Uterus (tissue), 4 donors: ENCODE results near the gene HLCS. TPM values are rescaled to one million over a fixed set of nuclear protein-coding genes. Genes with fewer than 3 reads are reported as not detected.

ENCODE experiments used
- DNase-seq, 2 donors: peaks; one replicate each; pipeline ENCODE4 v3.0.0-alpha.2; 2019 to 2020
- H3K27ac ChIP-seq, 2 donors: fragments of 200-600 bp; sonication (generic); 1 replicate in 1 of 2; 2 replicates in 1 of 2; pipeline ENCODE4 v1.5.1; 2016 to 2018
- H3K27me3 ChIP-seq, 2 donors: fragments of 200-600 bp; sonication (generic); one replicate each; pipeline ENCODE4 v1.5.1; 2018 to 2019; ENCODE audit warnings: control low read depth in 1 of 2
- H3K36me3 ChIP-seq, 2 donors: fragments of 200-600 bp; sonication (generic); one replicate each; pipeline ENCODE4 v1.5.1; 2019; ENCODE audit warnings: control low read depth in 1 of 2
- H3K4me1 ChIP-seq, 2 donors: fragments of 200-600 bp; sonication (generic); one replicate each; pipeline ENCODE4 v1.5.1; 2018 to 2019; ENCODE audit warnings: control low read depth in 1 of 2
- H3K4me3 ChIP-seq, 2 donors: fragments of 200-600 bp; sonication (generic); 1 replicate in 1 of 2; 2 replicates in 1 of 2; pipeline ENCODE4 v1.5.1; 2018 to 2019; ENCODE audit warnings: mild to moderate bottlenecking in 1 of 2
- H3K9me3 ChIP-seq, 2 donors: fragments of 200-600 bp; sonication (generic); one replicate each; pipeline ENCODE4 v1.5.1; 2019; ENCODE audit warnings: control low read depth in 1 of 2
- POLR2A ChIP-seq, 2 donors: fragments of 450-650 bp; IDR thresholded peaks; one replicate each; pipeline ENCODE4 v1.6.1; 2016; ENCODE audit warnings: antibody characterized with exemption in 2 of 2, mild to moderate bottlenecking in 1 of 2, moderate library complexity in 1 of 2
- intact Hi-C: fragments of 100-400 bp; cut with DNase I; formaldehyde crosslinking; loops from one replicate; pipeline ENCODE4 v1.15.1; 2023; ENCODE audit warnings: low total_unique reads
- total RNA-seq, 4 donors: library from RNA; depleted of rRNA in 3 of 4; stranded (reverse); fragments of >200 nt in 3 of 4; gene quantifications; one replicate each; pipeline versions ENCODE4 v1.1.0 to v1.2.4, GENCODE V29; 2014 to 2023
- TF ChIP-seq, protein P1 (sequence below), 4 experiments: fragments of 200-600 bp in 2 of 4; fragments of 450-650 bp in 2 of 4; sonication (generic) in 2 of 4; IDR thresholded peaks; one replicate each; pipeline ENCODE4 v1.5.1; 2016 to 2019; ENCODE audit warnings: antibody characterized with exemption in 4 of 4, mild to moderate bottlenecking in 2 of 4, moderate library complexity in 1 of 4
- donor health status: DM: yes; HTN: yes; CAD: no.

Gene HLCS
- total RNA-seq, 4 donors from 2014 or later, result 3.8 to 31.4 (median 15.4) TPM

GRCh38 chr21:36946949-36947356 is 19.5 kb downstream of the HLCS start:
- intact Hi-C loops, result no loop called here
- no peaks in the 10 kb centered on the region for H3K36me3 ChIP-seq

GRCh38 chr21:36945496-36946138 is 20.9 kb downstream of the HLCS start:
- no peaks in the 10 kb centered on the region for H3K4me1 ChIP-seq
- no peak for DNase-seq
- no peak overlapping the region for H3K27ac ChIP-seq
- H3K4me3 ChIP-seq, result no peak overlapping the region
- H3K36me3 ChIP-seq, result no peaks in the 10 kb centered on the region
- no peaks in the 10 kb centered on the region for H3K27me3 ChIP-seq
- TF ChIP-seq, protein P1, sequence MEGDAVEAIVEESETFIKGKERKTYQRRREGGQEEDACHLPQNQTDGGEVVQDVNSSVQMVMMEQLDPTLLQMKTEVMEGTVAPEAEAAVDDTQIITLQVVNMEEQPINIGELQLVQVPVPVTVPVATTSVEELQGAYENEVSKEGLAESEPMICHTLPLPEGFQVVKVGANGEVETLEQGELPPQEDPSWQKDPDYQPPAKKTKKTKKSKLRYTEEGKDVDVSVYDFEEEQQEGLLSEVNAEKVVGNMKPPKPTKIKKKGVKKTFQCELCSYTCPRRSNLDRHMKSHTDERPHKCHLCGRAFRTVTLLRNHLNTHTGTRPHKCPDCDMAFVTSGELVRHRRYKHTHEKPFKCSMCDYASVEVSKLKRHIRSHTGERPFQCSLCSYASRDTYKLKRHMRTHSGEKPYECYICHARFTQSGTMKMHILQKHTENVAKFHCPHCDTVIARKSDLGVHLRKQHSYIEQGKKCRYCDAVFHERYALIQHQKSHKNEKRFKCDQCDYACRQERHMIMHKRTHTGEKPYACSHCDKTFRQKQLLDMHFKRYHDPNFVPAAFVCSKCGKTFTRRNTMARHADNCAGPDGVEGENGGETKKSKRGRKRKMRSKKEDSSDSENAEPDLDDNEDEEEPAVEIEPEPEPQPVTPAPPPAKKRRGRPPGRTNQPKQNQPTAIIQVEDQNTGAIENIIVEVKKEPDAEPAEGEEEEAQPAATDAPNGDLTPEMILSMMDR (IDR thresholded peaks at IDR 0.05), result no peak
- TF ChIP-seq POLR2A (IDR thresholded peaks at IDR 0.05), result no peak
- no peaks in the 10 kb centered on the region for H3K9me3 ChIP-seq
- intact Hi-C loops, result no loop called here

More at GRCh38 chr21:36946949-36947356, 19.5 kb downstream of the HLCS start:
- Histone ChIP-seq H3K27ac (no peak overlapping the region), H3K27me3 (no peaks in the 10 kb centered on the region), H3K4me3 (no peak overlapping the region), H3K9me3 (no peaks in the 10 kb centered on the region), H3K4me1 (no peaks in the 10 kb centered on the region)
- no peak for DNase-seq
- no peak for TF ChIP-seq POLR2A (IDR thresholded peaks at IDR 0.05)
- TF ChIP-seq, protein P1 (IDR thresholded peaks at IDR 0.05), result no peak

GRCh38 chr21:36936361-36937135 is 29.9 kb downstream of the HLCS start:
- Histone ChIP-seq H3K4me3 (no peak overlapping the region), H3K4me1 (no peaks in the 10 kb centered on the region), H3K27me3 (no peaks in the 10 kb centered on the region), H3K9me3 (no peaks in the 10 kb centered on the region), H3K27ac (no peak overlapping the region), H3K36me3 (no peaks in the 10 kb centered on the region)
- TF ChIP-seq, protein P1 (IDR thresholded peaks at IDR 0.05), result no peak
- no peak for TF ChIP-seq POLR2A (IDR thresholded peaks at IDR 0.05)
- no peak for DNase-seq
- intact Hi-C loops, result no loop called here

GRCh38 chr21:36934864-36935420 is 31.5 kb downstream of the HLCS start:
- H3K27ac ChIP-seq, result no peak overlapping the region
- H3K4me3 ChIP-seq, result no peak overlapping the region
- intact Hi-C loops, result no loop called here
- no peaks in the 10 kb centered on the region for H3K27me3 ChIP-seq
- DNase-seq, result no peak
- TF ChIP-seq, protein P1 (IDR thresholded peaks at IDR 0.05), result no peak
- no peak for TF ChIP-seq POLR2A (IDR thresholded peaks at IDR 0.05)
- H3K9me3 ChIP-seq, result no peaks in the 10 kb centered on the region
- H3K4me1 ChIP-seq, result no peaks in the 10 kb centered on the region
- H3K36me3 ChIP-seq, result no peaks in the 10 kb centered on the region
